Lower leg skin (tissue), 4 donors: Measurements from ENCODE around the gene SLC15A5. TPM values are rescaled to one million over a fixed set of nuclear protein-coding genes. Genes with fewer than 3 reads are reported as not detected.
A peak's percentile ranks its signal among the peaks of the same experiment; 100 is the strongest.

Experiments used
- DNase-seq, 2 donors: peaks; one replicate each; pipeline ENCODE4 v3.0.0-alpha.2; 2019; ENCODE audit warnings: low spot score in 2 of 2
- H3K4me3 ChIP-seq: fragments of 200-600 bp; sonication (generic); 2 replicates; pipeline ENCODE4 v1.5.1; 2017; ENCODE audit warnings: mild to moderate bottlenecking, low read depth; ENCODE audit not compliant: poor library complexity, severe bottlenecking
- CTCF ChIP-seq, 3 donors: fragments of 450-650 bp; IDR thresholded peaks; one replicate each; pipeline ENCODE4 v1.5.1; 2016; ENCODE audit warnings: antibody characterized with exemption in 3 of 3, mild to moderate bottlenecking in 3 of 3, moderate library complexity in 2 of 3
- POLR2A ChIP-seq, 2 donors: fragments of 450-650 bp; IDR thresholded peaks; one replicate each; pipeline ENCODE4 v1.6.1; 2016 to 2017; ENCODE audit warnings: antibody characterized with exemption in 2 of 2, mild to moderate bottlenecking in 1 of 2, moderate library complexity in 1 of 2
- WGBS, 2 donors: methylation state at CpG; one replicate each; pipeline ENCODE4 v1.1.5; 2018; 5-methylcytosine and 5-hydroxymethylcytosine counted together
- intact Hi-C: fragments of 100-400 bp; cut with DNase I; formaldehyde crosslinking; loops from one replicate; pipeline ENCODE4 v1.15.0; 2023; ENCODE audit warnings: low total_unique reads
- total RNA-seq, 4 donors: library from RNA; depleted of rRNA; stranded (reverse); fragments of >200 nt; gene quantifications; one replicate each; pipeline ENCODE4 v1.1.0, GENCODE V29; 2016

Gene SLC15A5
- total RNA-seq, 4 donors from 2014 or later: not detected

- intact Hi-C loops: no loop called here
- TF ChIP-seq POLR2A (IDR thresholded peaks at IDR 0.05): no peak
- TF ChIP-seq CTCF (IDR thresholded peaks at IDR 0.05): no peak
- DNase-seq: no peak
- WGBS, 2 donors: 88 to 91% methylated on average over 1 of the region's 1 CpG
- H3K4me3 ChIP-seq: no peak overlapping the region
These were observed 45.5 kb upstream of the SLC15A5 start for GRCh38 chr12:16323010-16323409.

GRCh38 chr12:16310934-16311333 lies 33.4 kb upstream of the SLC15A5 start:
- no peak for TF ChIP-seq POLR2A (IDR thresholded peaks at IDR 0.05)
- TF ChIP-seq CTCF (IDR thresholded peaks at IDR 0.05): no peak
- intact Hi-C loops: loop anchor here (10.0 kb wide), 1 partner anchor 1094 kb away; no protein-coding TSS in a partner anchor
- WGBS, 2 donors: 67 to 77% methylated on average over 1 of the region's 1 CpG
- H3K4me3 ChIP-seq: no peak overlapping the region
- no peak for DNase-seq

- H3K4me3 ChIP-seq: no peak overlapping the region
- DNase-seq: no peak
- intact Hi-C loops: no loop called here
- no peak for TF ChIP-seq CTCF (IDR thresholded peaks at IDR 0.05)
- no peak for TF ChIP-seq POLR2A (IDR thresholded peaks at IDR 0.05)
- WGBS, 2 donors: 33 to 50% methylated on average over 3 of the region's 3 CpGs
These were observed 30.5 kb upstream of the SLC15A5 start for GRCh38 chr12:16307856-16308475.

GRCh38 chr12:16303939-16304338 lies 26.5 kb upstream of the SLC15A5 start:
- intact Hi-C loops: no loop called here
- no peak for TF ChIP-seq POLR2A (IDR thresholded peaks at IDR 0.05)
- no peak for TF ChIP-seq CTCF (IDR thresholded peaks at IDR 0.05)
- 51 to 53% methylated on average over 2 of the region's 2 CpGs for WGBS, 2 donors

GRCh38 chr12:16300736-16301135 lies 23.3 kb upstream of the SLC15A5 start:
- intact Hi-C loops: no loop called here
- no peak overlapping the region for H3K4me3 ChIP-seq
- WGBS, 2 donors: 59 to 82% methylated on average over 7 of the region's 7 CpGs
- TF ChIP-seq CTCF (IDR thresholded peaks at IDR 0.05): no peak
- no peak for TF ChIP-seq POLR2A (IDR thresholded peaks at IDR 0.05)
- peak in 1 of 2 donors; percentile 14 for DNase-seq

More at GRCh38 chr12:16303939-16304338, 26.5 kb upstream of the SLC15A5 start:
- H3K4me3 ChIP-seq: no peak overlapping the region
- no peak for DNase-seq

- 24 to 39% methylated on average over 1 of the region's 1 CpG for WGBS, 2 donors
- TF ChIP-seq POLR2A (IDR thresholded peaks at IDR 0.05) (no peak), CTCF (IDR thresholded peaks at IDR 0.05) (no peak)
- H3K4me3 ChIP-seq: no peak overlapping the region
- no peak for DNase-seq
- intact Hi-C loops: no loop called here
These were observed 22.6 kb upstream of the SLC15A5 start for GRCh38 chr12:16300122-16300521.
